ENCODE data around the gene NMRAL1. TPM values are rescaled to one million over a fixed set of nuclear protein-coding genes. Genes with fewer than 3 reads are reported as not detected.

Gene NMRAL1
- total and polyA plus RNA-seq, 2 experiments from 2014 or later: 50.7 to 61.7 TPM

GRCh38 chr16:4433914-4434787 lies 40.3 kb downstream of the NMRAL1 start:
- H3K4me3 ChIP-seq: no peak overlapping the region
- no peaks in the 10 kb centered on the region for H3K4me1 Mint-ChIP-seq
- ATAC-seq: no peak

More at GRCh38 chr16:4433914-4434787, 40.3 kb downstream of the NMRAL1 start:
- H4K20me1 ChIP-seq (replicated peaks; ENCODE audit: insufficient read depth): peaks cover 18% of the 10 kb centered on the region
- H3K27me3 ChIP-seq (ENCODE audit: insufficient read depth): no peaks in the 10 kb centered on the region
- Mint-ChIP-seq H3K4me3 (no peak overlapping the region), H3K27ac (peak overlapping the region; percentile 72), H3K36me3 (ENCODE audit: low read depth) (peaks cover 49% of the 10 kb centered on the region), H3K9me3 (no peaks in the 10 kb centered on the region), H3K27me3 (ENCODE audit: insufficient read depth, low read depth, poor library complexity) (peaks cover 1% of the 10 kb centered on the region)
- TF ChIP-seq, protein P1, sequence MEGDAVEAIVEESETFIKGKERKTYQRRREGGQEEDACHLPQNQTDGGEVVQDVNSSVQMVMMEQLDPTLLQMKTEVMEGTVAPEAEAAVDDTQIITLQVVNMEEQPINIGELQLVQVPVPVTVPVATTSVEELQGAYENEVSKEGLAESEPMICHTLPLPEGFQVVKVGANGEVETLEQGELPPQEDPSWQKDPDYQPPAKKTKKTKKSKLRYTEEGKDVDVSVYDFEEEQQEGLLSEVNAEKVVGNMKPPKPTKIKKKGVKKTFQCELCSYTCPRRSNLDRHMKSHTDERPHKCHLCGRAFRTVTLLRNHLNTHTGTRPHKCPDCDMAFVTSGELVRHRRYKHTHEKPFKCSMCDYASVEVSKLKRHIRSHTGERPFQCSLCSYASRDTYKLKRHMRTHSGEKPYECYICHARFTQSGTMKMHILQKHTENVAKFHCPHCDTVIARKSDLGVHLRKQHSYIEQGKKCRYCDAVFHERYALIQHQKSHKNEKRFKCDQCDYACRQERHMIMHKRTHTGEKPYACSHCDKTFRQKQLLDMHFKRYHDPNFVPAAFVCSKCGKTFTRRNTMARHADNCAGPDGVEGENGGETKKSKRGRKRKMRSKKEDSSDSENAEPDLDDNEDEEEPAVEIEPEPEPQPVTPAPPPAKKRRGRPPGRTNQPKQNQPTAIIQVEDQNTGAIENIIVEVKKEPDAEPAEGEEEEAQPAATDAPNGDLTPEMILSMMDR (conservative IDR thresholded peaks at IDR 0.05; ENCODE audit: low read depth in 2 of 2): no peak
- TF ChIP-seq CREB1 (CRISPR knock-in tag; IDR thresholded peaks at IDR 0.05; ENCODE audit: low read depth) (no peak), STAT1 (IDR thresholded peaks at IDR 0.05; ENCODE audit: unreplicated experiment) (no peak), ZNF114 (CRISPR knock-in tag; IDR thresholded peaks at IDR 0.05) (no peak), JUNB (IDR thresholded peaks at IDR 0.05; ENCODE audit: unreplicated experiment) (no peak), EZH2 (IDR thresholded peaks at IDR 0.05; ENCODE audit: low read depth, unreplicated experiment) (no peak), ZNF331 (CRISPR knock-in tag; IDR thresholded peaks at IDR 0.05; ENCODE audit: low read depth) (no peak)
- TF ChIP-seq, protein P2, sequence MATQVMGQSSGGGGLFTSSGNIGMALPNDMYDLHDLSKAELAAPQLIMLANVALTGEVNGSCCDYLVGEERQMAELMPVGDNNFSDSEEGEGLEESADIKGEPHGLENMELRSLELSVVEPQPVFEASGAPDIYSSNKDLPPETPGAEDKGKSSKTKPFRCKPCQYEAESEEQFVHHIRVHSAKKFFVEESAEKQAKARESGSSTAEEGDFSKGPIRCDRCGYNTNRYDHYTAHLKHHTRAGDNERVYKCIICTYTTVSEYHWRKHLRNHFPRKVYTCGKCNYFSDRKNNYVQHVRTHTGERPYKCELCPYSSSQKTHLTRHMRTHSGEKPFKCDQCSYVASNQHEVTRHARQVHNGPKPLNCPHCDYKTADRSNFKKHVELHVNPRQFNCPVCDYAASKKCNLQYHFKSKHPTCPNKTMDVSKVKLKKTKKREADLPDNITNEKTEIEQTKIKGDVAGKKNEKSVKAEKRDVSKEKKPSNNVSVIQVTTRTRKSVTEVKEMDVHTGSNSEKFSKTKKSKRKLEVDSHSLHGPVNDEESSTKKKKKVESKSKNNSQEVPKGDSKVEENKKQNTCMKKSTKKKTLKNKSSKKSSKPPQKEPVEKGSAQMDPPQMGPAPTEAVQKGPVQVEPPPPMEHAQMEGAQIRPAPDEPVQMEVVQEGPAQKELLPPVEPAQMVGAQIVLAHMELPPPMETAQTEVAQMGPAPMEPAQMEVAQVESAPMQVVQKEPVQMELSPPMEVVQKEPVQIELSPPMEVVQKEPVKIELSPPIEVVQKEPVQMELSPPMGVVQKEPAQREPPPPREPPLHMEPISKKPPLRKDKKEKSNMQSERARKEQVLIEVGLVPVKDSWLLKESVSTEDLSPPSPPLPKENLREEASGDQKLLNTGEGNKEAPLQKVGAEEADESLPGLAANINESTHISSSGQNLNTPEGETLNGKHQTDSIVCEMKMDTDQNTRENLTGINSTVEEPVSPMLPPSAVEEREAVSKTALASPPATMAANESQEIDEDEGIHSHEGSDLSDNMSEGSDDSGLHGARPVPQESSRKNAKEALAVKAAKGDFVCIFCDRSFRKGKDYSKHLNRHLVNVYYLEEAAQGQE (IDR thresholded peaks at IDR 0.05; ENCODE audit: unreplicated experiment): no peak
- TF ChIP-seq, protein P3, sequence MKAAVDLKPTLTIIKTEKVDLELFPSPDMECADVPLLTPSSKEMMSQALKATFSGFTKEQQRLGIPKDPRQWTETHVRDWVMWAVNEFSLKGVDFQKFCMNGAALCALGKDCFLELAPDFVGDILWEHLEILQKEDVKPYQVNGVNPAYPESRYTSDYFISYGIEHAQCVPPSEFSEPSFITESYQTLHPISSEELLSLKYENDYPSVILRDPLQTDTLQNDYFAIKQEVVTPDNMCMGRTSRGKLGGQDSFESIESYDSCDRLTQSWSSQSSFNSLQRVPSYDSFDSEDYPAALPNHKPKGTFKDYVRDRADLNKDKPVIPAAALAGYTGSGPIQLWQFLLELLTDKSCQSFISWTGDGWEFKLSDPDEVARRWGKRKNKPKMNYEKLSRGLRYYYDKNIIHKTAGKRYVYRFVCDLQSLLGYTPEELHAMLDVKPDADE (IDR thresholded peaks at IDR 0.05): no peak
- TF ChIP-seq, protein P4, sequence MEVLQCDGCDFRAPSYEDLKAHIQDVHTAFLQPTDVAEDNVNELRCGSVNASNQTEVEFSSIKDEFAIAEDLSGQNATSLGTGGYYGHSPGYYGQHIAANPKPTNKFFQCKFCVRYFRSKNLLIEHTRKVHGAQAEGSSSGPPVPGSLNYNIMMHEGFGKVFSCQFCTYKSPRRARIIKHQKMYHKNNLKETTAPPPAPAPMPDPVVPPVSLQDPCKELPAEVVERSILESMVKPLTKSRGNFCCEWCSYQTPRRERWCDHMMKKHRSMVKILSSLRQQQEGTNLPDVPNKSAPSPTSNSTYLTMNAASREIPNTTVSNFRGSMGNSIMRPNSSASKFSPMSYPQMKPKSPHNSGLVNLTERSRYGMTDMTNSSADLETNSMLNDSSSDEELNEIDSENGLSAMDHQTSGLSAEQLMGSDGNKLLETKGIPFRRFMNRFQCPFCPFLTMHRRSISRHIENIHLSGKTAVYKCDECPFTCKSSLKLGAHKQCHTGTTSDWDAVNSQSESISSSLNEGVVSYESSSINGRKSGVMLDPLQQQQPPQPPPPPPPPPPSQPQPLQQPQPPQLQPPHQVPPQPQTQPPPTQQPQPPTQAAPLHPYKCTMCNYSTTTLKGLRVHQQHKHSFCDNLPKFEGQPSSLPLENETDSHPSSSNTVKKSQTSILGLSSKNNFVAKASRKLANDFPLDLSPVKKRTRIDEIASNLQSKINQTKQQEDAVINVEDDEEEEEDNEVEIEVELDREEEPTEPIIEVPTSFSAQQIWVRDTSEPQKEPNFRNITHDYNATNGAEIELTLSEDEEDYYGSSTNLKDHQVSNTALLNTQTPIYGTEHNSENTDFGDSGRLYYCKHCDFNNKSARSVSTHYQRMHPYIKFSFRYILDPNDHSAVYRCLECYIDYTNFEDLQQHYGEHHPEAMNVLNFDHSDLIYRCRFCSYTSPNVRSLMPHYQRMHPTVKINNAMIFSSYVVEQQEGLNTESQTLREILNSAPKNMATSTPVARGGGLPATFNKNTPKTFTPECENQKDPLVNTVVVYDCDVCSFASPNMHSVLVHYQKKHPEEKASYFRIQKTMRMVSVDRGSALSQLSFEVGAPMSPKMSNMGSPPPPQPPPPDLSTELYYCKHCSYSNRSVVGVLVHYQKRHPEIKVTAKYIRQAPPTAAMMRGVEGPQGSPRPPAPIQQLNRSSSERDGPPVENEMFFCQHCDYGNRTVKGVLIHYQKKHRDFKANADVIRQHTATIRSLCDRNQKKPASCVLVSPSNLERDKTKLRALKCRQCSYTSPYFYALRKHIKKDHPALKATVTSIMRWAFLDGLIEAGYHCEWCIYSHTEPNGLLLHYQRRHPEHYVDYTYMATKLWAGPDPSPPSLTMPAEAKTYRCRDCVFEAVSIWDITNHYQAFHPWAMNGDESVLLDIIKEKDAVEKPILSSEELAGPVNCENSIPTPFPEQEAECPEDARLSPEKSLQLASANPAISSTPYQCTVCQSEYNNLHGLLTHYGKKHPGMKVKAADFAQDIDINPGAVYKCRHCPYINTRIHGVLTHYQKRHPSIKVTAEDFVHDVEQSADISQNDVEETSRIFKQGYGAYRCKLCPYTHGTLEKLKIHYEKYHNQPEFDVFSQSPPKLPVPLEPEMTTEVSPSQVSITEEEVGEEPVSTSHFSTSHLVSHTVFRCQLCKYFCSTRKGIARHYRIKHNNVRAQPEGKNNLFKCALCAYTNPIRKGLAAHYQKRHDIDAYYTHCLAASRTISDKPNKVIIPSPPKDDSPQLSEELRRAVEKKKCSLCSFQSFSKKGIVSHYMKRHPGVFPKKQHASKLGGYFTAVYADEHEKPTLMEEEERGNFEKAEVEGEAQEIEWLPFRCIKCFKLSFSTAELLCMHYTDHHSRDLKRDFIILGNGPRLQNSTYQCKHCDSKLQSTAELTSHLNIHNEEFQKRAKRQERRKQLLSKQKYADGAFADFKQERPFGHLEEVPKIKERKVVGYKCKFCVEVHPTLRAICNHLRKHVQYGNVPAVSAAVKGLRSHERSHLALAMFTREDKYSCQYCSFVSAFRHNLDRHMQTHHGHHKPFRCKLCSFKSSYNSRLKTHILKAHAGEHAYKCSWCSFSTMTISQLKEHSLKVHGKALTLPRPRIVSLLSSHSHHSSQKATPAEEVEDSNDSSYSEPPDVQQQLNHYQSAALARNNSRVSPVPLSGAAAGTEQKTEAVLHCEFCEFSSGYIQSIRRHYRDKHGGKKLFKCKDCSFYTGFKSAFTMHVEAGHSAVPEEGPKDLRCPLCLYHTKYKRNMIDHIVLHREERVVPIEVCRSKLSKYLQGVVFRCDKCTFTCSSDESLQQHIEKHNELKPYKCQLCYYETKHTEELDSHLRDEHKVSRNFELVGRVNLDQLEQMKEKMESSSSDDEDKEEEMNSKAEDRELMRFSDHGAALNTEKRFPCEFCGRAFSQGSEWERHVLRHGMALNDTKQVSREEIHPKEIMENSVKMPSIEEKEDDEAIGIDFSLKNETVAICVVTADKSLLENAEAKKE (CRISPR knock-in tag; IDR thresholded peaks at IDR 0.05): no peak
- peaks cover 14% of the 10 kb centered on the region for H3K79me2 ChIP-seq (replicated peaks; ENCODE audit: insufficient read depth)
- no peak overlapping the region for H3K27ac ChIP-seq (ENCODE audit: low read depth)
- peaks cover 45% of the 10 kb centered on the region for H3K36me3 ChIP-seq (ENCODE audit: insufficient read depth)
- no peak overlapping the region for H2AFZ ChIP-seq
- H3K9me2 ChIP-seq (ENCODE audit: insufficient read depth): no peaks in the 10 kb centered on the region
- no peak for DNase-seq (ENCODE audit: low spot score)
- no peak overlapping the region for H3K4me2 ChIP-seq
- H3F3A ChIP-seq (replicated peaks; ENCODE audit: low read depth): no peaks in the 10 kb centered on the region
- H3K4me1 ChIP-seq (ENCODE audit: insufficient read depth): no peaks in the 10 kb centered on the region

All from GM23338 (cell line).